IMR-90 (cell line): ENCODE data around the gene CTDSPL. TPM values are rescaled to one million over a fixed set of nuclear protein-coding genes. Genes with fewer than 3 reads are reported as not detected.

ENCODE experiments used
- ATAC-seq: fragments of 200-7000 bp; cut with Tn5 transposase; 2 replicates; pipeline ENCODE4 v1.9.1; 2020; ENCODE audit warnings: low read depth, mild to moderate bottlenecking, moderate library complexity
- BruUV-seq: library from RNA; stranded (reverse); fragments of 400-500 nt; replicated peaks from 2 replicates; lab custom pipeline; 2021; lab: Mats Ljungman, UMichigan
- CTCF ChIA-PET: fragments of 300-600 bp; formaldehyde crosslinking; extraction: SDS; loops from one replicate; lab custom pipeline; 2021; ENCODE audit warnings: antibody characterized with exemption; lab: Yijun Ruan, JAX
- POLR2A ChIA-PET: fragments of 300-600 bp; sonication (Branson Sonifier 250); formaldehyde crosslinking; loops from one replicate; lab custom pipeline; 2022; ENCODE audit warnings: antibody characterized with exemption; ENCODE audit not compliant: unreplicated experiment; lab: Charles Lee
- DNase-seq: peaks from one replicate; pipeline ENCODE4 v3.0.0; 2013
- H2AFZ ChIP-seq: replicated peaks from 2 replicates; pipeline ENCODE3; 2013; ENCODE audit warnings: low read length, mild to moderate bottlenecking; ENCODE audit not compliant: poor library complexity
- H2AK5ac ChIP-seq: 2 replicates; pipeline ENCODE4 v1.6.1; 2013; ENCODE audit warnings: low read depth, low read length, inconsistent platforms
- H2AK9ac ChIP-seq: replicated peaks from 2 replicates; pipeline ENCODE3; 2013; ENCODE audit warnings: mild to moderate bottlenecking, low read depth, low read length, moderate library complexity; ENCODE audit not compliant: poor library complexity
- H2BK120ac ChIP-seq: 2 replicates; pipeline ENCODE4 v1.6.1; 2013; ENCODE audit warnings: low read depth, low read length, inconsistent platforms
- H2BK15ac ChIP-seq: 3 replicates; pipeline ENCODE4 v1.6.1; 2013; ENCODE audit warnings: low read depth, low read length, inconsistent platforms
- H2BK20ac ChIP-seq: 2 replicates; pipeline ENCODE4 v1.6.1; 2013; ENCODE audit warnings: low read depth, mild to moderate bottlenecking, inconsistent platforms, low read length, moderate library complexity
- H2BK5ac ChIP-seq: 2 replicates; pipeline ENCODE4 v1.6.1; 2013; ENCODE audit warnings: mild to moderate bottlenecking, low read depth, low read length, inconsistent platforms; ENCODE audit not compliant: poor library complexity, severe bottlenecking
- H3K14ac ChIP-seq: replicated peaks from 2 replicates; pipeline ENCODE4 v1.6.1; 2013; ENCODE audit warnings: low read depth, low read length, inconsistent platforms
- H3K18ac ChIP-seq: 2 replicates; pipeline ENCODE4 v1.6.1; 2013; ENCODE audit warnings: low read depth, low read length, control low read depth
- H3K23ac ChIP-seq: 2 replicates; pipeline ENCODE4 v1.6.1; 2013; ENCODE audit warnings: low read depth, low read length, inconsistent platforms
- H3K27ac ChIP-seq: 2 replicates; pipeline ENCODE4 v1.5.1; 2013; ENCODE audit warnings: mild to moderate bottlenecking, control low read depth, low read length; ENCODE audit not compliant: insufficient read depth
- H3K27me3 ChIP-seq: 2 replicates; pipeline ENCODE4 v1.6.1; 2013; ENCODE audit warnings: low read length; ENCODE audit not compliant: control insufficient read depth, insufficient read depth
- H3K36me3 ChIP-seq: 2 replicates; pipeline ENCODE4 v1.6.1; 2013; ENCODE audit warnings: low read length, mixed read lengths; ENCODE audit not compliant: control insufficient read depth, insufficient read depth
- H3K4ac ChIP-seq: 2 replicates; pipeline ENCODE4 v1.6.1; 2013; ENCODE audit warnings: low read depth, low read length, inconsistent platforms
- H3K4me1 ChIP-seq: 2 replicates; pipeline ENCODE4 v1.6.1; 2013; ENCODE audit warnings: low read length, mixed read lengths; ENCODE audit not compliant: control insufficient read depth, insufficient read depth
- H3K4me2 ChIP-seq: 2 replicates; pipeline ENCODE4 v1.6.1; 2013; ENCODE audit warnings: low read depth, mild to moderate bottlenecking, control low read depth, low read length, moderate library complexity
- H3K4me3 ChIP-seq: 2 replicates; pipeline ENCODE4 v1.5.1; 2013; ENCODE audit warnings: low read depth, mild to moderate bottlenecking, control low read depth, low read length, moderate library complexity; ENCODE audit not compliant: insufficient read depth
- H3K56ac ChIP-seq: 2 replicates; pipeline ENCODE4 v1.6.1; 2013; ENCODE audit warnings: low read length, inconsistent platforms; ENCODE audit not compliant: insufficient read depth; ENCODE audit errors: extremely low read depth
- H3K79me1 ChIP-seq, 2 experiments: 2 replicates each; pipeline ENCODE4 v1.6.1; 2013; ENCODE audit warnings: low read length in 2 of 2, inconsistent platforms in 1 of 2, low read depth in 1 of 2
- H3K9ac ChIP-seq: 2 replicates; pipeline ENCODE4 v1.6.1; 2013; ENCODE audit warnings: low read depth, low read length, control low read depth
- H3K9me1 ChIP-seq: 2 replicates; pipeline ENCODE4 v1.6.1; 2013; ENCODE audit warnings: low read length, inconsistent platforms; ENCODE audit not compliant: insufficient read depth
- H3K9me3 ChIP-seq: 2 replicates; pipeline ENCODE4 v1.6.1; 2013; ENCODE audit warnings: low read length; ENCODE audit not compliant: control insufficient read depth, insufficient read depth
- H4K20me1 ChIP-seq: 2 replicates; pipeline ENCODE4 v1.6.1; 2013; ENCODE audit warnings: low read length, inconsistent platforms; ENCODE audit not compliant: insufficient read depth
- H4K5ac ChIP-seq: 2 replicates; pipeline ENCODE4 v1.6.1; 2013; ENCODE audit warnings: mild to moderate bottlenecking, low read depth, low read length, control low read depth
- H4K8ac ChIP-seq, 2 experiments: 2 replicates each; pipeline ENCODE4 v1.6.1; 2013; ENCODE audit warnings: low read depth in 2 of 2, low read length in 2 of 2, control low read depth in 1 of 2, inconsistent platforms in 1 of 2
- H4K91ac ChIP-seq: 2 replicates; pipeline ENCODE4 v1.6.1; 2013; ENCODE audit warnings: low read depth, low read length, inconsistent platforms; ENCODE audit not compliant: insufficient read depth
- BHLHE40 ChIP-seq: fragments of 150-350 bp; IDR thresholded peaks from 2 replicates; pipeline ENCODE4 v1.6.1; 2016; ENCODE audit warnings: mild to moderate bottlenecking, low read depth, low read length
- CEBPB ChIP-seq: IDR thresholded peaks from 2 replicates; pipeline ENCODE4 v1.6.1; 2012; ENCODE audit warnings: low read depth, low read length, improper control_type of control experiment
- CHD1 ChIP-seq: IDR thresholded peaks from 2 replicates; pipeline ENCODE4 v1.6.1; 2012; ENCODE audit warnings: low read depth, low read length, improper control_type of control experiment
- CTCF ChIP-seq: conservative IDR thresholded peaks from 2 replicates; pipeline ENCODE4 v1.5.1; 2012; ENCODE audit warnings: mild to moderate bottlenecking, low read depth, low read length, improper control_type of control experiment
- ELK1 ChIP-seq: fragments of 150-350 bp; IDR thresholded peaks from 2 replicates; pipeline ENCODE4 v1.6.1; 2016; ENCODE audit warnings: low read depth, mild to moderate bottlenecking, low read length, moderate library complexity, borderline replicate concordance
- FOS ChIP-seq: fragments of 150-350 bp; IDR thresholded peaks from 2 replicates; pipeline ENCODE4 v1.6.1; 2016; ENCODE audit warnings: low read depth, low read length
- MAFK ChIP-seq: IDR thresholded peaks from 2 replicates; pipeline ENCODE4 v1.6.1; 2012; ENCODE audit warnings: low read depth, low read length, improper control_type of control experiment
- MAZ ChIP-seq: IDR thresholded peaks from 2 replicates; pipeline ENCODE4 v1.6.1; 2012; ENCODE audit warnings: low read depth, mild to moderate bottlenecking, low read length, improper control_type of control experiment, moderate library complexity, borderline replicate concordance
- MXI1 ChIP-seq: IDR thresholded peaks from 2 replicates; pipeline ENCODE4 v1.6.1; 2012; ENCODE audit warnings: low read depth, mild to moderate bottlenecking, low read length, moderate library complexity, borderline replicate concordance
- NFE2L2 ChIP-seq: fragments of 150-350 bp; IDR thresholded peaks from 2 replicates; pipeline ENCODE4 v1.6.1; 2016; ENCODE audit warnings: low read depth, mild to moderate bottlenecking, low read length
- POLR2A ChIP-seq: IDR thresholded peaks from 2 replicates; pipeline ENCODE4 v1.6.1; 2012; ENCODE audit warnings: mild to moderate bottlenecking, low read depth, low read length
- RAD21 ChIP-seq: IDR thresholded peaks from 2 replicates; pipeline ENCODE4 v1.6.1; 2012; ENCODE audit warnings: low read length, improper control_type of control experiment
- RCOR1 ChIP-seq: IDR thresholded peaks from 2 replicates; pipeline ENCODE4 v1.6.1; 2012; ENCODE audit warnings: mild to moderate bottlenecking, low read length, improper control_type of control experiment; ENCODE audit not compliant: insufficient replicate concordance
- RFX5 ChIP-seq: IDR thresholded peaks from 2 replicates; pipeline ENCODE4 v1.8.0; 2012; ENCODE audit warnings: low read depth, mild to moderate bottlenecking, low read length, moderate library complexity
- SMC3 ChIP-seq: fragments of 150-350 bp; IDR thresholded peaks from 2 replicates; pipeline ENCODE4 v1.6.1; 2016; ENCODE audit warnings: low read depth, mild to moderate bottlenecking, antibody characterized with exemption, low read length, moderate library complexity
- USF2 ChIP-seq: fragments of 150-350 bp; IDR thresholded peaks from 2 replicates; pipeline ENCODE4 v1.6.1; 2017; ENCODE audit warnings: mild to moderate bottlenecking, antibody characterized with exemption, low read length, low read depth
- WGBS, 2 experiments: methylation state at CpG; one replicate each; pipeline versions ENCODE4 v1.1.5 to v1.1.7; 2013; ENCODE audit warnings: missing lambda C conversion rate in 2 of 2; ENCODE audit not compliant: insufficient read length in 1 of 2; ENCODE audit errors: extremely low coverage in 2 of 2; 5-methylcytosine and 5-hydroxymethylcytosine counted together
- dilution Hi-C: fragments of 300-500 bp; cut with HindIII; formaldehyde crosslinking; loops from one replicate; pipeline ENCODE4 v1.14.3; 2018; ENCODE audit warnings: low sequenced_read_pairs; ENCODE audit not compliant: unreplicated experiment
- in situ Hi-C: fragments of 300-500 bp; cut with MboI; formaldehyde crosslinking; loops from 3 replicates; pipeline ENCODE4 v1.14.3; 2019; ENCODE audit warnings: low sequenced_read_pairs, inconsistent platforms, mixed read lengths
- intact Hi-C: fragments of 100-400 bp; cut with micrococcal nuclease; formaldehyde crosslinking; loops from 2 replicates; pipeline ENCODE4 v1.10.0; 2022
- polyA plus RNA-seq, 3 experiments: library from polyadenylated mRNA; depleted of rRNA; stranded (reverse); fragments of >200 nt; gene quantifications; 2 replicates each; pipeline ENCODE4 v1.2.3, GENCODE V29; 2012; ENCODE audit warnings: low replicate concordance in 1 of 3
- total RNA-seq: library from RNA; depleted of rRNA; stranded (reverse); fragments of >200 nt; gene quantifications from 2 replicates; pipeline ENCODE4 v1.2.3, GENCODE V29; 2012

The CTDSPL gene
- total and polyA plus RNA-seq, 2 of the 4 experiments (the other 2 are of a cell fraction) = 24.5 to 29.0 TPM

GRCh38 chr3:37985637-37986320, 124.1 kb downstream of the CTDSPL start:
- Histone ChIP-seq H3K9me1 (peaks cover 7% of the 10 kb centered on the region; the same call in 1 of the 2 replicates), H3K4me1 (no peaks in the 10 kb centered on the region), H3K4ac (no peak overlapping the region), H3K27me3 (no peaks in the 10 kb centered on the region; the same call in 1 of the 2 replicates), H3K4me3 (no peak overlapping the region), H3K14ac (no peak overlapping the region), H3K56ac (no peak overlapping the region), H3K9ac (no peak overlapping the region), H4K8ac (no peak overlapping the region), H2BK15ac (no peak overlapping the region), H3K27ac (no peak overlapping the region), H3K36me3 (peaks cover 14% of the 10 kb centered on the region), H2AFZ (no peak overlapping the region), H2BK5ac (no peak overlapping the region), H3K9me3 (no peaks in the 10 kb centered on the region), H2AK5ac (no peak overlapping the region), H2BK20ac (no peak overlapping the region), H3K4me2 (no peak overlapping the region), H3K79me1 (no peaks in the 10 kb centered on the region), H3K23ac (no peak overlapping the region), H4K91ac (no peak overlapping the region), H2BK120ac (no peak overlapping the region), H4K5ac (no peak overlapping the region), H3K18ac (no peak overlapping the region), H4K20me1 (no peaks in the 10 kb centered on the region), H2AK9ac (no peak overlapping the region)
- in situ Hi-C loops = no loop called here
- ChIA-PET CTCF (interaction anchor here (1.1 to 1.7 kb wide), 3 partner anchors 11 to 18 kb away, joined by 3 to 6 read pairs (median 3); no protein-coding TSS in a partner anchor), POLR2A (no interaction called here)
- DNase-seq (peak; percentile 35), ATAC-seq (peak; percentile 40)
- intact Hi-C loops = no loop called here
- BruUV-seq = no TSS peak
- dilution Hi-C loops = no loop called here
- WGBS, 2 experiments = 86% methylated on average over 2 of the region's 8 CpGs; no CpG with 5 or more reads in 1 of the 2 experiments
- no peak for TF ChIP-seq MAZ
- TF ChIP-seq FOS = no peak
- TF ChIP-seq CTCF = no peak
- TF ChIP-seq ELK1 = no peak
- no peak for TF ChIP-seq MXI1
- no peak for TF ChIP-seq RCOR1
- no peak for TF ChIP-seq RFX5
- no peak for TF ChIP-seq CEBPB
- TF ChIP-seq BHLHE40 = no peak
- no peak for TF ChIP-seq USF2
- no peak for TF ChIP-seq SMC3
- TF ChIP-seq RAD21 = no peak
- TF ChIP-seq MAFK = no peak
- no peak for TF ChIP-seq POLR2A
- TF ChIP-seq CHD1 = no peak
- no peak for TF ChIP-seq NFE2L2
